A172 (cell line): Measurements from ENCODE around the gene ILF2. TPM values are rescaled to one million over a fixed set of nuclear protein-coding genes. Genes with fewer than 3 reads are reported as not detected.
A peak's percentile ranks its signal among the peaks of the same experiment; 100 is the strongest.
"Not testable (repeated sequence)": the region's sequence is repeated elsewhere in the genome, so short reads cannot be mapped to it uniquely, and the experiment has no call there.

Experiments used
- DNase-seq: peaks from one replicate; pipeline ENCODE4 v3.0.0-alpha.2; 2015; ENCODE audit warnings: low spot score
- total RNA-seq: library from RNA; depleted of rRNA; stranded (reverse); fragments of >200 nt; shearing (Covaris generic); gene quantifications from 2 replicates; pipeline ENCODE4 v1.2.3, GENCODE V29; 2014

The ILF2 gene
- total RNA-seq, 1 experiment from 2014 or later: 578 TPM

DNA sequence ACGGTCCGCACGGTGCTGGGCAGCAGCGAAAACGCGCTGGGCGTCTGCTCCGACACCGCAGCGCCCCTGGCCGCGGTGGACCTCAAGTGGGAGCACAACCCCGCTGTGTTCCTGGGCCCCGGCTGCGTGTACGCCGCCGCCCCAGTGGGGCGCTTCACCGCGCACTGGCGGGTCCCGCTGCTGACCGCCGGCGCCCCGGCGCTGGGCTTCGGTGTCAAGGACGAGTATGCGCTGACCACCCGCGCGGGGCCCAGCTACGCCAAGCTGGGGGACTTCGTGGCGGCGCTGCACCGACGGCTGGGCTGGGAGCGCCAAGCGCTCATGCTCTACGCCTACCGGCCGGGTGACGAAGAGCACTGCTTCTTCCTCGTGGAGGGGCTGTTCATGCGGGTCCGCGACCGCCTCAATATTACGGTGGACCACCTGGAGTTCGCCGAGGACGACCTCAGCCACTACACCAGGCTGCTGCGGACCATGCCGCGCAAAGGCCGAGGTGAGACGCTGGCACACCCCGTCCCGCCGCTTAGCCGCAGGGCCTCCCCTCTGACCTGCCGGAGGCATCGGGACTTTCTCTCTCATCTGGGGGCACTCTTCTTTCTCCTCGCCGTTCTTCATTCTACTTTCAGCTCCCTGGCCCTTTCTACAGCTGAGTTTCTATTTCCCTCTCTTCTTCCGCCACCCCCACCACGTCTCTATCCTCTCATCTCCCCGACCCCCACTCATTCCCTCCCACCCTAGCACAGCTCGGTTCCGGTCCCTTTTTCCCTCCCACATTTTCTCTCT lies 8.7 kb upstream of the ILF2 start:
- no peak for DNase-seq

DNA sequence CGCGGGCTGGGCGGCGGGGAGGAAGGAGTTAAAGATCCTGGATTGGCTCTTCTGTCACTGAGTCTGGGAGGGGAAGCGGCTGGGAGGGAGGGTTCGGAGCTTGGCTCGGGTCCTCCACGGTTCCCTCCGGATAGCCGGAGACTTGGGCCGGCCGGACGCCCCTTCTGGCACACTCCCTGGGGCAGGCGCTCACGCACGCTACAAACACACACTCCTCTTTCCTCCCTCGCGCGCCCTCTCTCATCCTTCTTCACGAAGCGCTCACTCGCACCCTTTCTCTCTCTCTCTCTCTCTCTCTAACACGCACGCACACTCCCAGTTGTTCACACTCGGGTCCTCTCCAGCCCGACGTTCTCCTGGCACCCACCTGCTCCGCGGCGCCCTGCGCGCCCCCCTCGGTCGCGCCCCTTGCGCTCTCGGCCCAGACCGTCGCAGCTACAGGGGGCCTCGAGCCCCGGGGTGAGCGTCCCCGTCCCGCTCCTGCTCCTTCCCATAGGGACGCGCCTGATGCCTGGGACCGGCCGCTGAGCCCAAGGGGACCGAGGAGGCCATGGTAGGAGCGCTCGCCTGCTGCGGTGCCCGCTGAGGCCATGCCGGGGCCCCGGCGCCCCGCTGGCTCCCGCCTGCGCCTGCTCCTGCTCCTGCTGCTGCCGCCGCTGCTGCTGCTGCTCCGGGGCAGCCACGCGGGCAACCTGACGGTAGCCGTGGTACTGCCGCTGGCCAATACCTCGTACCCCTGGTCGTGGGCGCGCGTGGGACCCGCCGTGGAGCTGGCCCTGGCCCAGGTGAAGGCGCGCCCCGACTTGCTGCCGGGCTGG lies 7.9 kb upstream of the ILF2 start, which contains the start of gene NPR1:
Gene NPR1 (plus strand): TSS at position 170 of the 818 bp plus-strand sequence. CDS start 421 bp downstream, at position 591.
- DNase-seq: no peak

- peak; percentile 53 for DNase-seq
Observed at GRCh38 chr1:153677718-153678518, 7.1 kb upstream of the ILF2 start.

GRCh38 chr1:153673511-153673910 lies 2.7 kb upstream of the ILF2 start:
- no peak for DNase-seq

- DNase-seq: peak; percentile 83
Observed at GRCh38 chr1:153671628-153672353, 998 bp upstream of the ILF2 start.

- no peak for DNase-seq
Observed at GRCh38 chr1:153670257-153670858, 435 bp downstream of the ILF2 start.

GRCh38 chr1:153669606-153670005 lies 1.2 kb downstream of the ILF2 start:
- no peak for DNase-seq

- not testable (repeated sequence) for DNase-seq
Observed at GRCh38 chr1:153668672-153669071, 2.1 kb downstream of the ILF2 start.

DNA sequence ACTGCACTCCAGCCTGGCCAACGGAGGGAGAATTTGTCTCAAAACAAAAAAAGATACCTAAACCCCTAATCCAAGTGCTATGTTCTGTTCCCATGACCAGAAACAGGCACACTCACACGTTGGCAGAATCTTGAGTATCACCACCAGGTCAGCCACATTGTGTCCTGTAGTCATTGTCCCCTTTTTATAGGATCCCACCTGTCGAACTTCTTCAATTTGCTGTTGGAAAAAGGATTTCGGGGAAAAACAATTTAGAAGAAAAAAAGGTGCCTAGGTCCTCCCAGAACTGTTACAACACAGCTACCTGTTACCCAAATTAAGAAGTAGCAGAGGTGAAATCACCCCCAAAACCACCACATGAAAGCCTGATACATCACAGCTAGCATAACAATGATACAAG lies 3.4 kb downstream of the ILF2 start:
- DNase-seq: no peak

DNA sequence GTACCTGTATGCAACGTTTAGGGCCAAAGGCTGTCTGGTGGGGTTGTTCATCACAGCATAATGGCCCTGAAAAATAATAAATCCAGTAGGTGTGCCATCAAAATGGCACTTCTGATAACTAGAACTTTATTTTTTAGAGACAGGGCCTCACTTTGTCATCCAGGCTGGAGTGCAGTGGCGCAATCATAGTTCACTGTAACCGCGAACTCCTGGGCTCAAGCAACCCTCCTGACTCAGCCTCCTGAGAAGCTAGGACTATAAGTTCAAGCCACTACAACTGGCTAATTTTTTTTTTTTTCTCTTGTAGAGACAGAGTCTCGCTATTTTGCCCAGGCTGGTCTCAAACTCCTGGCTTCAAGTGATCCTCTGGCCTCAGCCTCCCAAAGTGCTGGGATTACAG lies 7.6 kb downstream of the ILF2 start:
- no peak for DNase-seq

GRCh38 chr1:153662269-153662668 lies 8.5 kb downstream of the ILF2 start:
- no peak for DNase-seq

GRCh38 chr1:153661111-153661708 lies 9.6 kb downstream of the ILF2 start:
- no peak for DNase-seq

GRCh38 chr1:153659656-153660055 lies 11.1 kb downstream of the ILF2 start:
- DNase-seq: no peak

GRCh38 chr1:153659175-153659534 lies 11.6 kb downstream of the ILF2 start:
- DNase-seq: no peak

DNA sequence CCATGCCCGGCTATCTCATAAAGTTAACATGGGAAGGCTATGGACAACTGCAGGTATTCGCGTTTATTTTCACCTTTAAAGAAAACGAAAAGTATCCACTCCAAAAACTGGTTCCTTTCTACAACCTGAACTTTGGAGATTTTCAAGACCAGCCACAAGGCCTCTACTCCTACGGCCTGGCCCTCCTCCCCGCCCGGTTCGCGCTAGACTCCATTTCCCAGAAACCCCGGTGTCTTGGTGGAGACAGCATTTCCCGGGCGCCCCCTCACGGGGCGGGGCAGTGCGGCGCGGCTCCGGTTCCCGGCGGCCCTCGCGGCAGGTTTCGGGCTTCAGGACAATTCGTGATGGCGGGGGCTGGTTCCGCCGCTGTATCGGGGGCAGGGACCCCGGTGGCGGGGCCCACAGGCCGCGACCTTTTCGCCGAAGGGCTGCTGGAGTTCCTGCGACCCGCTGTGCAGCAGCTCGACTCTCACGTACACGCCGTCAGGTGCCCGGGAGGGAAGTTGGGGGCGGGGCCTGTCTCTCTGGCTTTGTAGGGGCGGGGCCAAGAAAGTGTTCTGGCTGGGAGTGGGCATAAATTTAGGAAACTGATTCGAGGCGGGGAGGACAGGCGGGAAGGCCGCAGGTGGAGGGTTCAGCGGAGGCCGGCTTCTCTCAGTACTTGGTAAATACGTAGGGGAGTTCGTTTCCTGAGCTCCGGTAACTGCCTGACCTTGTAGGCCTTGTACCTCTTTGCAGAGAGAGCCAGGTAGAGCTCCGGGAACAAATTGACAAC lies 12.2 kb downstream of the ILF2 start, which contains the start of gene SNAPIN:
Gene SNAPIN (plus strand): TSS at position 304 of the 775 bp plus-strand sequence. CDS start 41 bp downstream, at position 345.
- peak; percentile 86 for DNase-seq

DNA sequence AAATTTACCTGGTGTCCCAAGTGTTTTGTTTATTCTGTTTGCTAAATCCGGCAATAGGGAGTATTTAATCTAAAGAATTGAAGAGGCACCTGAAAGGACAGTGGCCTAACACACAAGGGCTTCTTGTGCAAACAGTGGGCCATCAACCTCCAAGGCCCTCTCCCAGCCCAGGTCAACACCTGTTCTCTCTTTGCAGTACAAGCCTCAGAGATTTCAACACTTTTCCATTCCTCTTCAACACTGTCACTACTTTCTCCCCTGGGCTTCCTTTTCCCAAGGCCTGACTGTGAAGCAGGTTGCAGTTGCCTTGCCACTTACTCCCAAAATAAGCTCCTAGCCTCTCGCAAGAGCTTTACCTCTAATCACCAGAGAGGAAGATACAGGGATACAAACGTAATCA lies 15.5 kb downstream of the ILF2 start:
- DNase-seq: no peak

GRCh38 chr1:153652805-153653500 lies 17.8 kb downstream of the ILF2 start:
- DNase-seq: peak; percentile 46

GRCh38 chr1:153651771-153652170 lies 19.0 kb downstream of the ILF2 start:
- no peak for DNase-seq

DNA sequence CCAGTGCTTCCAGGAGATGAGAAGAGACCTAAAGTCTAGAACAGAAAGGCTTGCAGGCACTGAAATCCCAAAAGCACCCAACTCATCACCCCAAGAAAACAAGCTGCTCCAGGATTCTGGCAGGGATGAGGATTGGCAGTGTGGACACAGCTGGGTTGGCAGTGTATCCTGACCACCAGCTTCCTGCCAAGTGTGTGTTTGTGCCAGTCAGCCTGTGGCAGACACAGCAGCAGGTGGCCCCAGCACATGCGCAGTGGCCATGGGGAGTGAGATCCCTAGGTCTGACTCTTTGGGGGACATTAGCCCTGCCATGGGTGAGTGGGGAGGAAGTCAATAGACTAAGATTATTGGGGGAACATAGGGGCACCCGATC lies 20.9 kb downstream of the ILF2 start:
- DNase-seq: peak; percentile 64
